GM21526 (cell line): Measurements from ENCODE around the gene CHRNA4.
"Not testable (repeated sequence)": the region's sequence is repeated elsewhere in the genome, so short reads cannot be mapped to it uniquely, and the experiment has no call there.

ENCODE experiments used
- ATAC-seq: cut with Tn5 transposase; IDR thresholded peaks from one replicate; pipeline ENCODE4 v1.9.1; 2021; ENCODE audit warnings: moderate library complexity; ENCODE audit not compliant: unreplicated experiment, low FRiP score

Gene CHRNA4

GRCh38 chr20:63351811-63352591 is 9.1 kb downstream of the CHRNA4 start:
- no peak for ATAC-seq

GRCh38 chr20:63351326-63351700 is 9.8 kb downstream of the CHRNA4 start:
- ATAC-seq = no peak

GRCh38 chr20:63350597-63351325 is 10.4 kb downstream of the CHRNA4 start:
- ATAC-seq = no peak

GRCh38 chr20:63350196-63350595 is 11.0 kb downstream of the CHRNA4 start:
- no peak for ATAC-seq

GRCh38 chr20:63349516-63349895 is 11.6 kb downstream of the CHRNA4 start:
- no peak for ATAC-seq

- ATAC-seq = no peak
Observed at GRCh38 chr20:63348828-63349515, 12.2 kb downstream of the CHRNA4 start.

- no peak for ATAC-seq
Observed at GRCh38 chr20:63347950-63348827, 13.0 kb downstream of the CHRNA4 start.

- no peak for ATAC-seq
Observed at GRCh38 chr20:63347081-63347741, 13.9 kb downstream of the CHRNA4 start.

GRCh38 chr20:63346131-63347080 is 14.7 kb downstream of the CHRNA4 start:
- no peak for ATAC-seq

- ATAC-seq = no peak
Observed at GRCh38 chr20:63345328-63346100, 15.6 kb downstream of the CHRNA4 start.

GRCh38 chr20:63344616-63345327 is 16.4 kb downstream of the CHRNA4 start:
- no peak for ATAC-seq

DNA sequence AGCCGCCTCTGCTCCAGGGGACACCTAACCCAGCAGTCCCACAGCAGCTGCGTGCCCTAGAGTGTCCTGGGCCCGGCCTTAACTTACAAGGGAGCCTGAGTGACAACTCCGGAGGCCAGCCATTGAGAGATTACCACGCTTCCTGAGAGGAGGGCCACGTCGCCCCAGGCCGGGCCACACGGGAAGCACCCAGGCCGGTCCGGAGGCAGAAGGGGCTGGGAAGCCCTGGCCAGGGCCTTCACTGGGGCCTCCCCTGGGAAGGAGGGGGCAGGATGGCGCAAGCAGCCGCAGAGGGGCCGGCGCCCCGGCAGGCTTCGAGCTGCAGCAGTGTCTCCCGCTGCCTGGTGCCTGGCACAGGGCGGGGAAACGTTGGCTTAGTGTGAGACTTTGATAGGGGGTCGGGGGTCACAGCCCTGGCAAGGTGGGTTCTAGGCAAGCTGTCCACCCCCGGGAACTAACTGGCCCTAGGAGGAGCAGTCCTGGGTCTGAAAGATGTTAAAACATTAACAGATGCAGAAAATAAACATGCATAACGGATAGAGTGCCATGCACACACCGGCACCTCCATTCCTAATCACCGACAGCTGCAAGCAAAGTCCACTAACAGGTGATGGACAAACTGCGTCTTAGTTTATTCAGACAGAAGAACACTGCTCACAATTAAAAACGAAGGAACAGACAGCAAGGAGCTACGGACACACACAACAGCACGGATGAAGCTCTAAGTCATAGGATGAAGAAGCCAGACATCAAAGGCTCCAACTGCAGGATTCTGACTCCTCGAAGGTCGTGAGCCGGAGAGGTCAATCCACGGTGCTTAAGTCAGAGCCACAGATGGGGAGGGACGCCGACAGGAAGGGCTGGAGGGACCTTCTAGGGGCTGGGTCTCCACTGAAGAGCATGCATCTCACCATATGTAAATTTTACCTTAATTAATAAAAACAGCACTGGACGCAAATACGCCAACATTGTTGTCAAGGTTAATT is 17.4 kb downstream of the CHRNA4 start:
- ATAC-seq = no peak

DNA sequence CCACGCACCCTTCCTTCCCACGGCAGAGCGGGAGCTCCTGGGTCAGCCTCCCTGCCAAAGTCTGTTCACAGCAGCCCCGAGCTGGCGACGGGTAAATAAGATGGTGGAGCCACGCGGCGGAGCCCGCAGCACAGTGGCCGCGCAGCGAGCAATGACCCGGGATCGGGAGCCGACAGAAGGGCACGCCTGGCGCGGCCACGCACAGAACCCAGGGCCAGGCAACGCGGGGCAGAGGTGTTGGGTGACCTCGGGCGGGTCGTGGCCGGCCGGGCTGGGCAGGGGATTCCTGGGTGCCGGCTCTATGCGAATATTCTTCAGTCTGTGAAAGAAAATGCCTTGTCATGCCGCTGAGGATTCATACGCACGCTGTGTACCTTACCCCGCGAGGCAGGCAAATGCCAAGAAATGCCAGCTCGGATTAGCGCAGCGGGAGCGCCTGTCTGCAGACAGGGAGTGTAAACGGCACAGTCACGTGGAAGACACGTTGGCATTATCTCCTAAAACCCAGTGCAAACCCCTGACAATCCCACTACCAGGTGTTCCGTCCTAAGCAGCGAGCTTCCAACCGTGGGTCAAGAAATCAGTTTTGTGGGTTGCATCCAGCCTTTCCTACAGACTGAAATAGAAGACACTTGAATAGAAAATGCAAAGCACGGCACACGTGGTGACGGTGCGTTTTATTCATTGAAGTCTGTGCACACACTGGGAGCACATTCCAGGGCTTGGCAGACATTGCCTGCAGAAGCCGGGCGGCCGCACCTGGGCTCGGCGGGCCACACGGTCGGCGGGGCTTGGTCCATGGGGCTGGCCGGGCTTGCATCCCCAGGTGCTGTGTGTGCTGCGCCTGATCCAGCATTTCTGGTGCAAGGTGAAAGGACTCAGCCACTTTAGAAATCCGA is 18.3 kb downstream of the CHRNA4 start:
- no peak for ATAC-seq

- ATAC-seq = not testable (repeated sequence)
Observed at GRCh38 chr20:63340158-63340688, 20.9 kb downstream of the CHRNA4 start.
